ENCODE data around the gene OXSR1.

DNA sequence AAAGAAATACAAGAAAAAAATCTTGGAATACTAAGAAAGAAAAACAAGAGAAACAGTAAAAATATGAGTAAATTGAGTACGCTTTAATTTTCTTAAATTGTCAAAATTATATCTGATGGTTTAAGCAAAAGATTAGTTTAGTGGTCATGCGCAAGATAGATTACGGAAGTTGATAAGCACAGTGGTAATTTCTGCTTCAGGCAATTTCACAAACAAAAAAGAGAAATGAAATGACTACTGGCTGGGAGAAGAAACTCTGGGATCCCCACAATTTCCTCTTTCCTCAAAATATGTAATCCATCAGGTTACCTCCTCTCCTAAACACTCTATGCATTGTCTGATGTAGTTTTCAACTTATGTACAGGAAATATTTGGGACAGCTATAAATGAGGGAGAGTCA lies 17.9 kb upstream of the OXSR1 start:
- TF ChIP-seq POLR2A (IDR thresholded peaks at IDR 0.05; ENCODE audit: low read depth, low read length) (no peak), TAF1 (IDR thresholded peaks at IDR 0.05; ENCODE audit: low read depth, low read length) (no peak), POLR2AphosphoS5 (IDR thresholded peaks at IDR 0.05; ENCODE audit: low read depth, low read length) (no peak), SPI1 (IDR thresholded peaks at IDR 0.05; ENCODE audit: low read depth, low read length) (no peak), PAX5 (IDR thresholded peaks at IDR 0.05; ENCODE audit: insufficient read depth, low read length, severe bottlenecking) (no peak), POU2F2 (IDR thresholded peaks at IDR 0.05; ENCODE audit: low read depth, low read length) (no peak)

All from GM12891 (cell line).